ENCODE data around the gene KLHL26.
"Not testable (repeated sequence)": the region's sequence is repeated elsewhere in the genome, so short reads cannot be mapped to it uniquely, and the experiment has no call there.

KLHL26 gene, protein sequence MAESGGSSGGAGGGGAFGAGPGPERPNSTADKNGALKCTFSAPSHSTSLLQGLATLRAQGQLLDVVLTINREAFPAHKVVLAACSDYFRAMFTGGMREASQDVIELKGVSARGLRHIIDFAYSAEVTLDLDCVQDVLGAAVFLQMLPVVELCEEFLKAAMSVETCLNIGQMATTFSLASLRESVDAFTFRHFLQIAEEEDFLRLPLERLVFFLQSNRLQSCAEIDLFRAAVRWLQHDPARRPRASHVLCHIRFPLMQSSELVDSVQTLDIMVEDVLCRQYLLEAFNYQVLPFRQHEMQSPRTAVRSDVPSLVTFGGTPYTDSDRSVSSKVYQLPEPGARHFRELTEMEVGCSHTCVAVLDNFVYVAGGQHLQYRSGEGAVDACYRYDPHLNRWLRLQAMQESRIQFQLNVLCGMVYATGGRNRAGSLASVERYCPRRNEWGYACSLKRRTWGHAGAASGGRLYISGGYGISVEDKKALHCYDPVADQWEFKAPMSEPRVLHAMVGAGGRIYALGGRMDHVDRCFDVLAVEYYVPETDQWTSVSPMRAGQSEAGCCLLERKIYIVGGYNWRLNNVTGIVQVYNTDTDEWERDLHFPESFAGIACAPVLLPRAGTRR

DNA sequence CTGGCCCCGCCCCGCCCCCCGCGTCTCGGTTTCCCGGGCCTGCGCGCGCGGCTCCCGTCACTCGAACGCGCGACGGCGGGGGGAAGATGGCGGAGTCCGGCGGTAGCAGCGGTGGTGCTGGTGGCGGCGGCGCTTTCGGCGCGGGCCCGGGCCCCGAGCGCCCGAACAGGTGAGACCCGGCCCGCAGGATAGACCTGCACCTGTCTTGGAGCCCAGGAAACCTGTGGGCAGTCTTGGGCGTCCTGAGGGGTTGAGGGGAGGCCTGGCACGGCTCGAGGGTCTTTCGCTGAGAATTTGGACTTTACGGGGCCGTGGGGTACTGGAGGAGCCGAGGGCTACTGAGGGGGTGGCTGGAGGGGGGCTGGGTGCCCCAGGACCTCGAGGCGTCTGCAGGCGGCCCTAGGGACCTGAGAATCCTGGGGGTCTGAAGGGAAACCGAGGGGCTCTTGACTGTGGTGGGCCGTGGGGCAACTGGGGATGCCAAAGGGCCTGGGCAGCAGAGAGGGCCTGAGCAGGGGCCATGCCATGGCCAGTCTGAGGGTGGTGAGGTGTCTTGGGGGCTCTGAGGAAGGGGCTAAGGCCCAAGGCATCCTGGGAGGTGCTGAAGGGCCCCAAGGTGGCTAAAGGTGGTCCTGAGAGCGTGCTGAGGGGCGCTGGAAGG, at the start of gene KLHL26:
Gene KLHL26, plus strand, starts transcription at position 60 of the 661 bp plus-strand sequence. Its CDS starts 27 bp downstream, at position 87.
- DNase-seq (ENCODE audit: low read depth), result no peak

DNA sequence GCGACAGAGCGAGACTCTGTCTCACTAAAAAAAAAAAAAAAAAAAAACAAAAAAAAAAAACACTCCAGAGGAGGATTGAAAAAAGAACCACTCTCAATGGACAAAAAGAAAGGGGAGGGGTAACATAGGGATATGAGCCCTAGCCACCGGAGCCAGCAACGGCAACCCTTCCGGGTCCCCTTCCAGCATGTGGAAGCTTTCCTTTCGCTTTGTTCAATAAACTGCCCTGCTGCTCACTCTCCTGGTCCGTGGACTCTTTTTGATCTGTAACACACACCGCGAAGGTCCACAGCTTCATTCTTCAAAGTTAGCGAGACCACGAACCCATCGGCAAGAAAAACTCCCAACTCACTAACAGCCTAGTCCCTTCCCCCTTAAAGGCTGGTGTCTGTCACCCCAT, 49.3 kb upstream of the KLHL26 start:
- DNase-seq (ENCODE audit: low read depth), result no peak

DNA sequence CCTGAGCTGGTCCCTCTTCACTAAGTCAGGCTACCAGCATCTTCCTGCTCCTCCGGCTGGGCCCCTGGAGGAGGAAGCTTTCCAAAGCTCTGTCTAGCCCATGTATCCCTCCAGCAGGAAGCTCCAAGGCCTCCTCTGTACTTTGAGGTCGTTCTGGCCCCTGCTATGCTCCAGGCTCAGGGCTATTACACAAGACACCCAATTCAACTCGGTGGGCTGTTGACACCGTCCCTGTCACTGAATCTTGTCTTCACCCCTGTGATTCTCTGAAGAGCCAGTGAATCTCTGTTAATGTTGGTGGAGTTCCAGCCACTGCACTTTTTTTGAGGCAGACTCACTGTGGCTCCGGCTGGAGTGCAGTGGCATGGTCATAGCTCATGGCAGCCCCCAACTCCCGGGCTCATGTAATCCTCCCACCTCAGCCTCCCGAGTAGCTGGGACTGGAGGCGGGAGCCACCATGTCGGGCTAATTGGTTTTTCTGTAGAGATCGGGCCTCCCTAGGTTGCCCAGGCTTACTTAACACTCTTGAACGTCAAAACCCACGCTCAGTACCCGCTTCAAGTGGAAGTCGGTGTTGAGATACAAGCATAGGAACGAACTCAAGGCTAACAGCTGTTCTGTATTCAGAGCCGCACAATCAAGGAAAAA, 48.7 kb upstream of the KLHL26 start:
- DNase-seq (ENCODE audit: low read depth), result no peak

DNA sequence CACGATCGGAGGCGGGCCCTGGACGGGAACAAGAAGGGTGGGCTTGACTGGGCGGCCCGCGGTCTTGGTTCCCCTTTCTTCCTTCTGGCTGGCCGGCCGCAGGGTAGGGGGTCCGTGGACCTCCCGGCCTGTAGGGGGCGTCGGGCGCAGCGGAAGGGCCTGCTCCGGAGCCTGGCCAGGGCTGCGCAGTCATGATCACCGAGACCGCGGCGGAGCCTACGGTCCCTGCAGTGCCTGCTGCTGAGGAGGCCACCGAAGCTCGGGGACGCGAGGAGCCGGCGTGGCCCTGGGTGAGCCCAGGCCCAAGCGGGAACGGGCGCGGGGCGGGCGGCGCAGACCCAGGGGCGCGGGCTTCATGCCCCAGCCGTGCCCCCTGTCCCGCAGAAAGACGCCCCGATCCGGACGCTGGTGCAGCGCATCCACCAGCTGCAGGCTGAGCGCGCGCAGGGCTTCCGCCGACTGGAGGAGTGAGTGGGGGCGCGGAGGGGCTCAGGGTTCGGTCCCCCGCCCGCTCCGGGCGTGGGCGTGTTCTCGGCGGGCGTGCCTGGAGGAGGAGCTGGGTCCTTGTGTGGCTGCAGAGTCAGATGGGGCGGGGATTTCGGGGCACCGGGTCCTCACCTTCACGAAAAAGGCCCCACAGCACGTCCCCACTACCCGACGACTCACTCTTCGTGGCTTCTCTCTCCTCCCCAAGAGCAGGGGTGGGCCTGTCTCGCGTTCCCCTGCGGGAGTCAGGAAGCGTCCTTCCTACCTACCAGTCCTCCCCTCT, 48.0 kb upstream of the KLHL26 start, which contains the start of gene REX1BD:
Gene REX1BD, plus strand, starts transcription at position 188 of the 769 bp plus-strand sequence. Its CDS starts 4 bp downstream, at position 192.
- peak; percentile 57 for DNase-seq (ENCODE audit: low read depth)

DNA sequence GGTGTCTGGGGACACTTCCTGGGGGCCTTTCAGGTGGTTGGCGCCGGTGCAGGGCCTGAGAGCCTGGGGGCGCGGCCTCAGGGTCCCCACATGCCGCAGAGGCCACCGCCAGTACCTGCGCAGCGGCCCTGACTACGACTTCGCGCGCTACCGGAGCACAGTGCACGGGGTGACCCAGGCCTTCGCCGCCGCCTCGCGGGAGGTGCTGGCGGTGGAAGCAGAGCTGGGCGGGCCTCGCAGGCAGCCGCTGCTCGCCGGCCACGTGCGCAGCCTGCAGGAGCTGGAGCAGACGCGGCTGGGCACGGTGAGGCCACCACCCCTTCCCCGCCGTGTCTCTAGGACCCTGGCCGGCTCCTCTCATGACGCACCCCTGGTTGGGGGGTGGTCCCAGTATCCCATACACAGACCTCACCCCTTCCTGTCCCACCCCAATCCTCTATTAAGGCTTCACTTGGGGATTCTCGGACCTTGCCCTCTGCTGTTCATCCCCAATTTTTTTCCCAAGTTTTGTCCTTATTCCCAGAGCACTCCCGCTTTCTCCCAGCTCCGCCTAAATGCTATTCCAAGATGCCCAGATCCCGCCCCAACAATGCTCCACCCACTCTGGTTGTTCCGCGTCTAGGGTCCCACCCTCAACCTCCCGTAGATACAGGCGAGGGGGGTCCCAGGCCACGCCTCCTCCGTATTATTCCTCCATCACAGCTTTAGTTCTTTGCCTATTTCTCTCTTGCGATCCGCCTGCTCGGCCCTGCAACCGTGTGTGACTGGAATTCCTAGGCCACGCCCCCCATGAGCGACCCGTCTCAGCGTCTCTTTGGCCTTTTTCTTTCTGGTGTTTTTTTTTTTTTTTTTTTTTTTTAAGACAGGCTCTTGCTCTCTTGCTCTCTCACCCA, 47.2 kb upstream of the KLHL26 start:
- DNase-seq (ENCODE audit: low read depth), result peak; percentile 50

DNA sequence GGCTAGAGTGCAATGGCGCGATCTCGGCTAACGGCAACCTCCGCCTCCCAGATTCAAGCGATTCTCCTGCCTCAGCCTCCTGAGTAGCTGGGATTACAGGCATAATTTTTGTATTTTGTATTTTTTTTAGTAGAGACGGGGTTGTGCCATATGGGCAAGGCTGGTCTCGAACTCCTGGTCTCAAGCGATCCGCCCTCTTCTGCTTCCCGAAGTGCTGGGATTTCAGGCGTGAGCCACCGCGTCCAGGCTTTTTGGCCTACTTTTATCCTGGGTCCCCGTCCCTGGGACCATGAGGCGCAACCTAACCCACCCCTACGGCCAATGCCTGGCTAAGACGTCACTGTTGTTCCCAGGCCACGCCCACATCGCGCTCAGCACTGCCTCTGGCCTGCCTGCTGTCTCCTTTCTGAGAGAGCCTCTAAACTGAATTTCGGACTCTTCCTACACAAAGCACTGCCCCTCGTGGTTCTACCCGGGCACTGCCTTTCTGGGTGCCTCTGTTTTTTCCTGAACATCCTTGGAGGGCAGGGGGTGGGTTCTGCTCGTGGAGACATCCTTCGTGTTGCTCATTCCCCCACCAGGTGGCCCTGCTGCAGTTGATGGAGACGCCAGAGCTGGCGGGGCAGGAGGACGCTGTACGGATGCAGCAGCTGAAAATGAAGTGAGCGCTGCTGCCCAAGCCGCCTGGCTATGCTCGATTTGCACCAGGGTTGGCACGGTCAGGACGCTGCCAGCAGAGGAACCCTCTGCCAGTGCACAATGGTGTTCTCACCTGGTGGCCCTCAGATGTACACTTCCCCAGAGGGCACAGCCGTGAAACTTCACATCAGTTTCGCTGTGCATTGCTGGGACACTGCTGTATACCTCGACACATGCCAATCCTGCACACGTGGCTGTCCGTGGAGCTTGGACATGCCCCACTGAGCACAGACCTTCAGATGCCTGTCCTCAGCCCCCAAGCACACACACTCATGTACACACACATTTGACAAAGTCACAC, 46.3 kb upstream of the KLHL26 start:
- peak; percentile 83 for DNase-seq (ENCODE audit: low read depth)

DNA sequence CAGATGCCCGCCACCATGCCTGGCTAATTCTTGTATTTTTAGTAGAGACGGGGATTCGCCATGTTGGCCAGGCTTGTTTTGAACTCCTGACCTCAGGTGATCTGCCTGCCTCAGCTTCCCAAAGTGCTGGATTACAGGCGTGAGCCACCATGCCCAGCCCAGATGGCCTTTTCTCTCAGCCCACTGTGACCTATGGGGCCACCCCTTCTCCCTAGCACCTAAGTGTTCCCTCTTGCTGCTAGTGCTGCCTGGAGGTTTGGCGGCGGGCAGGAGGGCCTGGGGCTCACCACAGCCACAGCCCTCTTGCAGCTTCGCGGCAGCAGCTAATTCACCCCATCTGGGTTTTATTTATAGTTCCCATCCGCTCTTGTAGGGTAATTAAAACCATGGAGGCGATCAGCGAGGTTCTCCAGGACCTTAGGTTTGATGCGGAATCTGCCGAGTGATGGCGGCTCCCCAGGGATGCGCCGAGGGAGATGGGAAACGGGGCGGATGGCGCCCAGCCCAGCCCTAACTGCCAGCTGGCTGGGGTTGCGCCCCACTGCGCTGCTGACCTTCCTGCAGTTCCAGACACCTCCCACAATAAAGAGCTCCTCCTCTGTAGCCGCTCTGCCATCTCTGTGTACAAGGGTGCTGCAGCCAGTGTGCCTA, 45.0 kb upstream of the KLHL26 start:
- no peak for DNase-seq (ENCODE audit: low read depth)

DNA sequence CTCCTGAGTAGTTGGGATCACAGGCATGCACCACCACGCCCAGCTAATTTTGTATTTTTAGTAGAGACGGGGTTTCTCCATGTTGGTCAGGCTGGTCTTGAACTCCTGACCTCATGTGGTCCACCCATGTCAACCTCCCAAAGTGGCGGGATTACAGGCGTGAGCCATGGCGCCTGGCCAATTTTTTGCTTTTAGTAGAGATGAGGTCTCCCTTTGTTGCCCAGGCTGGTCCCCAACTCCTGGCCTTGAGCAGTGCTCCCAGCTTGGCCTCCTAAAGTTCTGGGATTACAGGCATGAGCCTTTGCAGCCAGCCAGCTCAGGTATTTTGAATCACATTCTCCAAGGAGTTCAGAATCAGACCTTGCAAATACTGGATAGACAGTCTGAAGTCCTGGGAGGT, 44.1 kb upstream of the KLHL26 start:
- not testable (repeated sequence) for DNase-seq (ENCODE audit: low read depth)

DNA sequence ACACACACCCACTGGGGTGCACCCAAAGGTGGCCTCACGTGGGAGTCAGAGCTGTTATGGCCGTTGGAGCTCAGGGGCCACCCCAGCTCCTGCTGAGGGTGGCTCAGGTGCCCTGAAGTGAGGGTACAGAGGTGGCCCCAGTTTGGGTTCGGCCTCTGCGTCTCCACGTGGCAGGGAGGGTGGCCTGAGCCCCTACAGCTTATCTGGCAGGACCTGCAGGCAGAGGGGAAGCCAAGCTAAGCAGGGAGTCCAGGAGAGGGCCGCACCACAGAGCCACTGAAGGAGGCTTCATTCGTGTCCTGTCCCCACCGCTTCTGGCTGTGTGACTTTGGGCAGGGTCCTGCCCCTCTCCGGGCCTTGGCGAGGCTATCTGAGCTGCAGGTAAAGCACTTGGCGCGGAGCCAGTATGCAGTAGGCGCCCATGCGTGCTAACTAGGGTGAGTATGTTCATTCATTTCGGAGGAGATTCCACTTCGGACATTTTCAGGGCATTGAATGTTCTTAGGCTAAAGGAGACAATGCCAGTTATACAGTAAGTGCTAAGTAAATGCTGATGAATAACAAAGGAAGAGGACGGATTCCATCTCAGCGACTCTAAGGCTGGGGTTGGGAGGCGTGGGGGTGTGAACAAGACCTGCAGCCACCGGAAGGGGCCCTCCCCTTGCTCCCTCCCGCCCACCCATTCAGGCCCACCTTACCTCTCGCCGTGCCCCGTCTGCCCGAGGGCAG, 43.3 kb upstream of the KLHL26 start:
- DNase-seq (ENCODE audit: low read depth), result no peak

DNA sequence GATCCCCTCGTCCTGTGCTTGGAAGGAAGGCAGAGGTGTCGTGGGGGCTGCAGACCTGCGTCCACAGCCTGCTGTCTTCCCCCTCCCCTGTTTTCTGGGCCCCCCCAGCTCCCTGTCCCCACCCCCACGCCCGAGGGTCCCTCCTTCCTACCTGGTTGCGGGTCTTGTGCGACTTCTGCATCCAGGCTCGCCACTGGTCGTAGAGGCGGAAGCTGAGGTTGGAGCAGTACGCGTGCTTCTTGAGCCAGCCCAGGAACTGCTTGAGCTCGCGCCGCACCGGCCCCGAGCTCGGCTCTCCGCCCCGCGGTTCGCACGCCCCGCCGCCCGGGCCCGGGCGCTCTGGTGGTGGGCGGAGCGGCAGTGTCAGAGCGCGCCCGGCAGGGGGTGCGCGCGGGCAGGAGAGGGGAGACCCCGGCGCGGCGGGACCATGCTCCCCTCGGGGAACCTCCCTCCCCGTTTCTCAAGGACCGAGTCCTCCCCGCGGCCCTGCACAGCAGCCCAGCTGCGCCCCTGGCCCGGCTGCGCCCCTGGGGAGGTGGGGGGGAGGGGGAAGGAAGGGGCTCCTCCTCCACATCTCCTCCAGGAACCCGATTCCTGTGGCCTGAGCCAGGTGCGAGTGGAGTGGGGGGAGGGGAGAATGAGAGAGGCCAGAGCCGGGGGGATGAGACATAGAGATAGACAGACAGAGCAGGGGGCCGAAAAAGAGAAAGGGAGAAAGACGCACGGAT, 42.6 kb upstream of the KLHL26 start:
- peak; percentile 70 for DNase-seq (ENCODE audit: low read depth)

DNA sequence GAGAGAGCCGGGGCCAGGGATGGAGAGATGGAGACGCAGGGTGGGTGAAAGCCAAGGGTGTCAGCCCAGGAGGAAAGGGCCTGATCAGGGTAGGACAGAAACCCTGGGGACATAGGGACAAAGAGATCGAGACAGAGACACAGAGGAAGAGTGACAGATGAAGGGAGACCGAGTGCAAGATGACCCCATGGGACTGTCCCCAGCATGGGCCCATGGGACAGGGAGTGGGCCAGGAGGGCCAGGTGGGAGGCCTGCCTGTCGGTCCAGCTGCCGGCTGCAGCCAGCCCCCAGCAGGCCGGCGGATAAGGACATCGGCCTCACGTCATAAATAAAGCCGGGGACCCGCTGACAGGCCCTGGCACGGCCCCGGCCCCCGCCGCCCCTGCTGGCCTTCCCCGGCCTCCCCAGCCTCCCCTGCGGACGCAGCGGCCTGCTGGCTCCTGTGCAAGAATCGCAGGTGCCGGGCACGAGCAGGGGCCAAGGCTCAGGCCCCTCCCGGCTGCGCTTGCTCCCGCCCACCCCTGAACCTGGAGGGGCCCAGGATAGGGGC, 41.9 kb upstream of the KLHL26 start:
- DNase-seq (ENCODE audit: low read depth), result no peak

DNA sequence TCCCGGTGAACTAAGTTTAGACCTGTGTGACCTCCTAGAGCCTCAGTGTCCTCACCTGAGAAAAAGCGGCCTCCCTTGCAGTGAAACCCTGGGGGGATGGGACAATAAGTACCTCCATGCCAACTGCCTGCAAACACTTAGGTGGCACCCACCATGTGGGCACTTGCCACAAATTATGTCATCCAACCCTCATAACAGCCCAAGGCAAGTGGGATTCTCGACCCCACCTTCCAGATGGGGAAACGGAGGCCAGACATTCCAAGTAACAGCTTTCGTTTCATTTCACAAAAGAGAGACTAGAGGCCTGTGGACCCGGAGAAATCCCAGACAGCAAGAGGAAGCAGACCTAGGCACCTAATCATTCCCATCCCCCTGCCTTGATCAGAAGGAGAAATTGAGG, 41.4 kb upstream of the KLHL26 start:
- DNase-seq (ENCODE audit: low read depth), result no peak

DNA sequence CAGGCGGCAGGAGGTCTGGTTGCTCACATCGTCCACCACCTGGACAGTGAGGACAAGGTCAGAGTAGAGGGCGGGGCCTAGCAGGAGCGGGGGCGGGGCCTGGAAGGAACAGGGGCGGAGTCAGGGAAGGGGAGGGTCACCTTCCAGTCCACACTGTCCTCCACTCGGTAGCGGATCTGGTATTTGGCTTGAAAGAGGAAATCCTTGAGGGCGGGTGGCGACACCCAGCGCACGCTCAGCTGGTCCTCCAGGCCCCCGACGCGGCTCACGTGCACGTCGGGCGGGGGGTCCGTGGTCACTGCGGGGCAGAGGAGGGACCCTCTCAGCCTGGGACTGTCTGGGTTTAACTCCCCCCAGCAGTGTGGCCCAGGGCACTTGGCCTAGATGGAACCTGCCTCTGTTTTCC, 40.1 kb upstream of the KLHL26 start:
- peak; percentile 35 for DNase-seq (ENCODE audit: low read depth)

DNA sequence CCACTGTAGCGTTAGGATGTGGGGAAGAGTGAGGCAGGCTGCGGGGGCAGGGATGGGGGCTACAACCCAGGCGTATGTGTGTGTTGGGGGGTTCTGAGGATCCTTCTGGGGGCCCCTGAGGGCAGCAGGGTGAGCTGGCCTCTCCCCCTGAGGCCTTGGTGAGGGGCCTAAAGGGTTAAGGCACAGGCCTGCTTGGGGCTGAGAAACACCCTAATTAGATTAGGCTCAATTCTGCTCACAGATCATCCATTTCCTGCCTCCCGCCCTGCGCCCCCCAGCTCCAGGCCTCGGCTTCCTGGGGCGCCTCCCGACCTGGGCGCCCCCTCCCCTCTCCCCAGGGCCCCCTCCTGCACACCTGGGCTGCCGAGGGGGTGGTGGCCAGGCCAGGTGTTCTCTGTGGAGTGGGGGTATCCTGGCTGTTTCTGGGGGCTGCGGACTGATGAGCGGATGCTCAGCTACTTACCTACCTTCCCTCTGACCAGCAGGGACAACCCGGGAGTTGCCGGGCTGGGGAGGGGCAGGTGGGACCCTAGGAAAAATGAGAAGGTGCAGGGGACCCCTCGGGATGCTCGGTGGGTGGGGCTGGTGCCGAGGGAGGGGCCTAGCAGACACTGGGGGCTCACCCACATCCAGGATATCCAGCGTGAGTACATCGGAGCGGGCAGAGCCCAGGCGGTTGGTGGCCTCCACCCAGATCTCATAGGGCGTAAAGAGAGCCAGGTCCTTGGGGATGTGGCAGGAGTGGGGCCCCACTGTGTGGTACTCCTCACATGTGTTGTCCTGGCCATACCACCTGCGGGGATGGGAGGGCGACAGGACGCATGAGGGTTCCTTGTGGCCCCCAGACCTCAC, 38.8 kb upstream of the KLHL26 start:
- no peak for DNase-seq (ENCODE audit: low read depth)

DNA sequence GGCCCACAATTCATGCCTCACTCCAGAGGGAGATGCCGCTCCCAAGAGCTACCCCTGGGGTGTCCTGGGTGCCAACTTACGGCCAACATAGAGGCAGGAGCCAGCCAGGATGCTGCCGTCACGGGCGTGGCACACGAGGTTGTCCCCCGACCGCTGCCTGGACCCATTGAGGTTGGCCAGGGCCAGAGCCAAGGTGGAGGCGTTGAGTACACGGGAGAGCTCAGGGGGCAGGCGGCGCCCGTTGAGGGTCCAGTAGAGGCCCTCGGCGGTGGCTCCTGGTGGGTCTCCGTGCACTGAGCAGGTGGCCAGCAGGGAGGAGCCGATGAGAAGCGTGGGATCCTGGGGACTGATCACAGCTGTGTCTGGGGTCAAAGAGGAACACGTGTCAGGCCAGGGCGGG, 37.3 kb upstream of the KLHL26 start:
- no peak for DNase-seq (ENCODE audit: low read depth)
